ENCODE results near the gene SMIM21.

DNA sequence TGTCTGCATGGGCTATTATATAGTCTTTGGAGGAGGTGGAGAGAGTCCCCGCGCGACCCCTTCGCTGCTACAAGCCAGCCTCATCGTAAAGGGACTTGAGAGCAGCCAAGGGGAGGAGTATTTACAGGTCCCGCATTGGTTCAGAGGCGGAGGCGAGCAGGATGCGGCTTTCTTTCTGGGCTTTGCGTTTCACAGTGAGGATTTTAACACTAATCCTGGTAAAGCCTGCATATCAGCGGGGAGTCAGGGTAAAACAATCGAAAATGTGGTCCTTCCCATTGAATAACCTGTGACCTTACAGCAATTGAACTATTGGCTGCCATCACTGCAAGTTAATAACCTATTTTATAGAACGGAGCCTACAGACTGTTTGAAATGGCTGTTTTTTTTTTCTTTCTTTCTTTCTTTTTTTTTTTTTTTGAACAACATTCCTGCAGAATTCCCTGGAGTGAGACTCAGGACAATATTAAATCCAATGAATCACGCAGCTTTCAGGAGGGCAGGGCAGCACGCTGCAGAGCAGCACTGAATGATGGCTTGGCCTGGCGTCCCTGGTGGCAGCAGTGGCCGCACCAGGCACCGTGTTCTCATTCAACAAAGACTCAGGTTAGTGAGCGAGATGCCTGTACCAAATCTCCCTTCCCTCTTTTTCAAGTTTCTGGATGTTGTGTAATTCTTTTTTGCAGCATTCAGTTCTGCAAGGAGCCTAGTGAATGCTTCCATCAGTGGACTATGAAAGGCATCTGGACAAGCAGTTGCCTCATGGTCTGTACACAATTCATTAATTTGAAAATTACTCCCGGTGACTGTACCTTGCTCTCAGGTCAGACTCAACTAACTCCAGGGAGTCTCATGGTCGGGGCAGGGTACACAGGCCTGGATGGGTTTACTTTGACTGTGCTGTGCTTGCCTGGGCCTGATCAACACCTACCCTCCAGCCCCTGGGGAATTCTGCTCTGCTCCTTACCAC lies 19.8 kb downstream of the SMIM21 start:
- no peak for TF ChIP-seq RBBP5 (IDR thresholded peaks at IDR 0.05; ENCODE audit: borderline replicate concordance, low read depth, low read length)
- no peak for TF ChIP-seq SP1 (IDR thresholded peaks at IDR 0.05; ENCODE audit: low read depth, low read length)
- TF ChIP-seq SUZ12 (IDR thresholded peaks at IDR 0.05; ENCODE audit: low read length), result no peak
- no peak for TF ChIP-seq SIN3A (conservative IDR thresholded peaks at IDR 0.05 in 1 of 2, IDR thresholded peaks at IDR 0.05 in 1 of 2; ENCODE audit: low read depth in 1 of 2, low read length in 2 of 2)
- TF ChIP-seq, protein P1, sequence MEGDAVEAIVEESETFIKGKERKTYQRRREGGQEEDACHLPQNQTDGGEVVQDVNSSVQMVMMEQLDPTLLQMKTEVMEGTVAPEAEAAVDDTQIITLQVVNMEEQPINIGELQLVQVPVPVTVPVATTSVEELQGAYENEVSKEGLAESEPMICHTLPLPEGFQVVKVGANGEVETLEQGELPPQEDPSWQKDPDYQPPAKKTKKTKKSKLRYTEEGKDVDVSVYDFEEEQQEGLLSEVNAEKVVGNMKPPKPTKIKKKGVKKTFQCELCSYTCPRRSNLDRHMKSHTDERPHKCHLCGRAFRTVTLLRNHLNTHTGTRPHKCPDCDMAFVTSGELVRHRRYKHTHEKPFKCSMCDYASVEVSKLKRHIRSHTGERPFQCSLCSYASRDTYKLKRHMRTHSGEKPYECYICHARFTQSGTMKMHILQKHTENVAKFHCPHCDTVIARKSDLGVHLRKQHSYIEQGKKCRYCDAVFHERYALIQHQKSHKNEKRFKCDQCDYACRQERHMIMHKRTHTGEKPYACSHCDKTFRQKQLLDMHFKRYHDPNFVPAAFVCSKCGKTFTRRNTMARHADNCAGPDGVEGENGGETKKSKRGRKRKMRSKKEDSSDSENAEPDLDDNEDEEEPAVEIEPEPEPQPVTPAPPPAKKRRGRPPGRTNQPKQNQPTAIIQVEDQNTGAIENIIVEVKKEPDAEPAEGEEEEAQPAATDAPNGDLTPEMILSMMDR (IDR thresholded peaks at IDR 0.05; ENCODE audit: control extremely low read depth in 1 of 3, insufficient read depth in 1 of 3, low read depth in 1 of 3, low read length in 3 of 3), result peak in 1 of 3 experiments; percentile 10; a peak in 1 of 4 replicates
- TF ChIP-seq TAF1 (IDR thresholded peaks at IDR 0.05; ENCODE audit: low read depth, low read length), result no peak
- TF ChIP-seq EZH2 (IDR thresholded peaks at IDR 0.05; ENCODE audit: low read depth, low read length, severe bottlenecking), result no peak
- no peak for TF ChIP-seq CREB1 (IDR thresholded peaks at IDR 0.05)
- TF ChIP-seq TEAD4 (IDR thresholded peaks at IDR 0.05; ENCODE audit: low read depth, low read length), result no peak
- TF ChIP-seq RAD21 (IDR thresholded peaks at IDR 0.05 in 1 of 2, conservative IDR thresholded peaks at IDR 0.05 in 1 of 2; ENCODE audit: low read depth in 2 of 2, low read length in 2 of 2), result no peak
- TF ChIP-seq POLR2A (IDR thresholded peaks at IDR 0.05; ENCODE audit: control extremely low read depth in 1 of 2, low read depth in 2 of 2, low read length in 2 of 2), result no peak
